Measurements from ENCODE around the gene MAGI2.

DNA sequence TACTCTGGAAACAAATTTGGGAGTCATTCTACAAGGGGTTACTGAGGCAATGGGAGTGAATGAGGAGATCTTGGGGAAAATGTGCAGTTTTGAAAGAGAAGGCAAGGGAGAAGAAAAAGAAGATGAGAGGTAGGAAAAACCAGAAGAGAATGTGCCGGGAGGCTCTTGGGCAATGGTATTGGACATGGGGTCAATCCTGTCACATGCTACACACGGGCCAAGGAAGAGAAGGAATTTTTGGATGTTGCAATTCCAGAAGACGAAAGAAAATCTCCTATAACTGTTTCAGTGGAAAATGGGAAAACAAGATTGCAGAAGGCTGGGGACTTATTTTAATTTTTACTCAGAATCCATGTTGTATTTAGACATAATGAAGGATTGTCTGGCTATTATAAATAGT is 1039.9 kb downstream of the MAGI2 start:
- TF ChIP-seq EZH2 (IDR thresholded peaks at IDR 0.05; ENCODE audit: borderline replicate concordance, low read length): no peak
- TF ChIP-seq, protein P1, sequence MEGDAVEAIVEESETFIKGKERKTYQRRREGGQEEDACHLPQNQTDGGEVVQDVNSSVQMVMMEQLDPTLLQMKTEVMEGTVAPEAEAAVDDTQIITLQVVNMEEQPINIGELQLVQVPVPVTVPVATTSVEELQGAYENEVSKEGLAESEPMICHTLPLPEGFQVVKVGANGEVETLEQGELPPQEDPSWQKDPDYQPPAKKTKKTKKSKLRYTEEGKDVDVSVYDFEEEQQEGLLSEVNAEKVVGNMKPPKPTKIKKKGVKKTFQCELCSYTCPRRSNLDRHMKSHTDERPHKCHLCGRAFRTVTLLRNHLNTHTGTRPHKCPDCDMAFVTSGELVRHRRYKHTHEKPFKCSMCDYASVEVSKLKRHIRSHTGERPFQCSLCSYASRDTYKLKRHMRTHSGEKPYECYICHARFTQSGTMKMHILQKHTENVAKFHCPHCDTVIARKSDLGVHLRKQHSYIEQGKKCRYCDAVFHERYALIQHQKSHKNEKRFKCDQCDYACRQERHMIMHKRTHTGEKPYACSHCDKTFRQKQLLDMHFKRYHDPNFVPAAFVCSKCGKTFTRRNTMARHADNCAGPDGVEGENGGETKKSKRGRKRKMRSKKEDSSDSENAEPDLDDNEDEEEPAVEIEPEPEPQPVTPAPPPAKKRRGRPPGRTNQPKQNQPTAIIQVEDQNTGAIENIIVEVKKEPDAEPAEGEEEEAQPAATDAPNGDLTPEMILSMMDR (conservative IDR thresholded peaks at IDR 0.05 in 1 of 2, IDR thresholded peaks at IDR 0.05 in 1 of 2; ENCODE audit: extremely low read depth in 1 of 2, insufficient read depth in 1 of 2, low read depth in 1 of 2, low read length in 2 of 2): no peak
